Small intestine (tissue), 7 donors: ENCODE results near the gene DNAJC5. TPM values are rescaled to one million over a fixed set of nuclear protein-coding genes. Genes with fewer than 3 reads are reported as not detected.
"Not testable (repeated sequence)": the region's sequence is repeated elsewhere in the genome, so short reads cannot be mapped to it uniquely, and the experiment has no call there.

ENCODE experiments used
- DNase-seq, 2 donors: peaks; one replicate each; pipeline versions ENCODE4 v3.0.0 to v3.0.0-alpha.2; 2013
- FAIRE-seq: peaks from 2 replicates; lab custom pipeline; 2012; peaks lifted over from hg19 to GRCh38; lab: Jason Lieb, UNC
- H3K27ac ChIP-seq, 3 donors: one replicate each; pipeline ENCODE4 v1.5.1; 2013; ENCODE audit warnings: low read length in 2 of 3, mild to moderate bottlenecking in 2 of 3, control low read depth in 1 of 3, inconsistent platforms in 1 of 3, low read depth in 1 of 3, moderate library complexity in 1 of 3
- H3K27me3 ChIP-seq, 3 donors: one replicate each; pipeline ENCODE4 v1.6.1; 2013; ENCODE audit warnings: low read length in 3 of 3, inconsistent platforms in 1 of 3; ENCODE audit not compliant: control insufficient read depth in 3 of 3, insufficient read depth in 3 of 3
- H3K36me3 ChIP-seq, 3 donors: one replicate each; pipeline ENCODE4 v1.6.1; 2013; ENCODE audit warnings: low read length in 3 of 3, inconsistent platforms in 1 of 3, low read depth in 1 of 3, mild to moderate bottlenecking in 1 of 3, moderate library complexity in 1 of 3; ENCODE audit not compliant: control insufficient read depth in 3 of 3, insufficient read depth in 2 of 3
- H3K4me1 ChIP-seq, 3 donors: one replicate each; pipeline ENCODE4 v1.6.1; 2013; ENCODE audit warnings: low read length in 2 of 3, inconsistent platforms in 1 of 3, low read depth in 1 of 3, mild to moderate bottlenecking in 1 of 3, moderate library complexity in 1 of 3; ENCODE audit not compliant: control insufficient read depth in 3 of 3, insufficient read depth in 2 of 3
- H3K4me3 ChIP-seq, 3 donors: one replicate each; pipeline ENCODE4 v1.5.1; 2013; ENCODE audit warnings: low read length in 3 of 3, control low read depth in 1 of 3, inconsistent platforms in 1 of 3, low read depth in 1 of 3, mild to moderate bottlenecking in 1 of 3, moderate library complexity in 1 of 3
- H3K9me3 ChIP-seq, 2 donors: one replicate each; pipeline ENCODE4 v1.6.1; 2013; ENCODE audit warnings: low read depth in 1 of 2, low read length in 1 of 2; ENCODE audit not compliant: control insufficient read depth in 2 of 2, insufficient read depth in 1 of 2
- WGBS, 3 donors: extraction: QIAGEN DNeasy Blood & Tissue Kit; methylation state at CpG; one replicate each; pipeline ENCODE4 v1.1.7; 2013; 5-methylcytosine and 5-hydroxymethylcytosine counted together
- polyA plus RNA-seq, 4 donors: library from polyadenylated mRNA; stranded (reverse) in 3 of 4; unstranded in 1 of 4; fragments of 200-250 nt in 3 of 4; fragments of 120-200 nt in 1 of 4; gene quantifications; one replicate each; pipeline versions ENCODE4 v1.2.1 to v1.2.3, GENCODE V29; 2013
- donor health status: healthy with polysubstance abuse.
- donor health status: control.
- donor health status: control.
- donor health status: Bipolar disorder and iron deficiency.
- donor health status: healthy.

DNAJC5 gene
- polyA plus RNA-seq, 4 donors = 20.6 to 52.3 (median 40.3) TPM

DNA sequence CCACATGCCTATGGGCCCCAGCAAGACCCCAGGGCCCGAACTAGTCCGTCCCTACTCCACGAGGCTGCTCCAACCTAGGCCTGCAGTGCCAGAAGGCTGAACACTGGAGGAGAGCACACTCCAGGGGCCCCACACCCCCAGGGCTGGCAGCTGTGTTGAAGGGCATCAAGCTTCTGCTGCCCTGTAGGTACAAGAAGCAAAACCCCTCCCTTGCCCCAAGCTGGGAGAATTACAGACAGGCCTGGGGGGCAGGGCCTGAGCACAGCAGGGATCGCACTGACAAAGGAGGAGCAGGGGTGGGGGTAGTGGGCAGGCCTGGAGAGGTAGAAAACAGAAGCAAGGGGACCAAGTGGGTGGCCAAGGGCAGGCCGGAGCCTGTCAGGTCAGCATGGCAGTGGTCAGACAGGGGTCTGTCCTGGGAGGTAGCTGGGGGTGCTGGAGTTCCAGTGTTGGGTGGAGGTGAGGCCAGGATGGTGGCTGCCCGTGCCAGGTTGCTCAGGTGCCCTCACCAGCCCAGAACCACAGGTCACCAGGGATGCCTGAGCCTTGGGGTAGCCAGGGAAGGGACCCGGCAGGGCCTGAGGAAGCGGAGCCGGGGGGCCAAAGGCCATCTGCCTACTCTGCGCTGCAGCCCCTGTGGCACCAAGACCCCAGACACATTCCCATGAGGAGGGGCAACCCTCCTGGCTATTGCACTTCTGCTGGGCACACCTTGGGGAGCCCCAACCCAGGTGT is 64.2 kb downstream of the DNAJC5 start:
- Histone ChIP-seq H3K4me1 (peaks cover 0 to 24% (median 1%) of the 10 kb centered on the region in 3 donors), H3K4me3 (no peak overlapping the region), H3K27me3 (no peaks in the 10 kb centered on the region), H3K27ac (no peak overlapping the region), H3K9me3 (peaks cover 0 to 8% of the 10 kb centered on the region in 2 donors), H3K36me3 (peaks cover 0 to 57% (median 0%) of the 10 kb centered on the region in 3 donors)
- no peak for FAIRE-seq
- no peak for DNase-seq
- WGBS, 3 donors = 85 to 93% (median 88%) methylated on average over 10 of the region's 10 CpGs

DNA sequence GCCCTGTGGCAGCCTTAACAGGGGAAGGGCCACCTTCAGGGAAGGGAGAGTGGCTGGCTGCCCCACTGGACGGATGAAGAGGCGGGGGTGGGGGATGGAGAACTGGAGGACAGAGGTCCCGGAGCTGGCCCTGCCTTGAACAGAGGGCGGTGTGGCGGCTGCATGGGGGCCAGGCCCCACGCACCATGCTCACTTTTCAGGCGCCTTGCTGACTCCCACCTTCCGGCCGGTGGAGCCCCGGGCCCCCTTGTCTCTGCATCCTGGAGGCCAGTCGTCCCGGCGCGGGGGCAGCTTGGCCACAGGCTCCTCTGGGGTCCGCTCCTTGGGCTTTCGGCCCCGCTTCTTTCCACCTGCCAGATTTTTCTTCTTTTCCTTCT is 64.8 kb downstream of the DNAJC5 start:
- Histone ChIP-seq H3K4me3 (no peak overlapping the region), H3K27me3 (no peaks in the 10 kb centered on the region), H3K36me3 (peaks cover 0 to 57% (median 0%) of the 10 kb centered on the region in 3 donors), H3K9me3 (peaks cover 0 to 14% of the 10 kb centered on the region in 2 donors), H3K4me1 (peaks cover 0 to 19% (median 0%) of the 10 kb centered on the region in 3 donors), H3K27ac (no peak overlapping the region)
- WGBS, 3 donors = 93 to 94% (median 94%) methylated on average over 14 to 17 of the region's 17 CpGs
- no peak for FAIRE-seq
- no peak for DNase-seq

- not testable (repeated sequence) for DNase-seq, H3K4me3 ChIP-seq, H3K27ac ChIP-seq, H3K27me3 ChIP-seq, FAIRE-seq
- H3K9me3 ChIP-seq = peaks cover 0 to 15% of the 10 kb centered on the region in 2 donors
- H3K36me3 ChIP-seq = peaks cover 0 to 54% (median 0%) of the 10 kb centered on the region in 3 donors
- peaks cover 0 to 11% (median 0%) of the 10 kb centered on the region in 3 donors for H3K4me1 ChIP-seq
- 87 to 92% (median 89%) methylated on average over 8 to 15 of the region's 15 CpGs for whole genome bisulfite sequencing, 3 donors
Measured at GRCh38 chr20:63960654-63961621, 66.0 kb downstream of the DNAJC5 start.

GRCh38 chr20:63961664-63962425 is 66.9 kb downstream of the DNAJC5 start:
- no peak for DNase-seq
- Histone ChIP-seq H3K27ac (no peak overlapping the region), H3K36me3 (peaks cover 0 to 63% (median 0%) of the 10 kb centered on the region in 3 donors), H3K4me3 (no peak overlapping the region), H3K4me1 (peaks cover 0 to 11% (median 0%) of the 10 kb centered on the region in 3 donors), H3K9me3 (peaks cover 0 to 24% of the 10 kb centered on the region in 2 donors), H3K27me3 (no peaks in the 10 kb centered on the region)
- FAIRE-seq = no peak
- WGBS, 3 donors = 91 to 92% (median 91%) methylated on average over 25 to 26 of the region's 26 CpGs

GRCh38 chr20:63962426-63963347 is 67.8 kb downstream of the DNAJC5 start:
- Histone ChIP-seq H3K4me1 (peaks cover 0 to 5% (median 0%) of the 10 kb centered on the region in 3 donors), H3K27ac (no peak overlapping the region), H3K4me3 (no peak overlapping the region), H3K27me3 (no peaks in the 10 kb centered on the region), H3K9me3 (peaks cover 0 to 32% of the 10 kb centered on the region in 2 donors), H3K36me3 (peaks cover 0 to 72% (median 0%) of the 10 kb centered on the region in 3 donors)
- WGBS, 3 donors = 95 to 97% (median 96%) methylated on average over 51 to 61 of the region's 61 CpGs
- no peak for DNase-seq
- no peak for FAIRE-seq

- 89 to 96% (median 91%) methylated on average over 25 to 27 of the region's 27 CpGs for WGBS, 3 donors
- no peak for DNase-seq
- Histone ChIP-seq H3K9me3 (peaks cover 0 to 38% of the 10 kb centered on the region in 2 donors), H3K27ac (no peak overlapping the region), H3K27me3 (no peaks in the 10 kb centered on the region), H3K36me3 (peaks cover 0 to 76% (median 0%) of the 10 kb centered on the region in 3 donors), H3K4me1 (no peaks in the 10 kb centered on the region), H3K4me3 (no peak overlapping the region)
- no peak for FAIRE-seq
Measured at GRCh38 chr20:63963348-63963741, 68.4 kb downstream of the DNAJC5 start.

DNA sequence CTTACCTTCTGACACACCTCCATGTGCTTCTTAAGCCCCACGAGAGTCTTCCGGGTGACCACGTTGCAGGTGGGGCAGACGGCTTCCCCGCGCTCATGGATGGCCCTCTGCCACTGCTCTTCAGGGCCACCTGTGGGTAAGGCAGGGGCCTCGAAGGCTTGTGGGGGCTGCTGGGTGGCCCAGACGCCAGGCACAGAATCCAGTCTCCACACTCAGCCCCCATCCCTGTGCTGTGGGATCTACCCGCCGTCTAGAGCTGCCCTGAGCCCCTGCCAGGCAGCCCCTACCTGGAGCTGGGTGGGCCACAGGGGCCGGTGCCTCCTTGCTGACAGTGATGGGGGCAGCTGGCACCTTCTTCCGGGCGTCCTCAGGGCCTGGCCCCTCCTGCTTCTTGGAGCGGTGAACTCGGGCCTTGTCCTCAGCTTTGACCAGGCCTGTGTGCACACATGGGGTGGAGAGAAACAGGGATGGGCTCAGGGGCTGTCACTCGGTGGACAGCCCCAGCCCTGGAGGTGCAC is 68.9 kb downstream of the DNAJC5 start:
- H3K27ac ChIP-seq = no peak overlapping the region
- H3K27me3 ChIP-seq = no peaks in the 10 kb centered on the region
- FAIRE-seq (no peak), DNase-seq (no peak)
- H3K36me3 ChIP-seq = peaks cover 0 to 71% (median 0%) of the 10 kb centered on the region in 3 donors
- H3K9me3 ChIP-seq = peaks cover 0 to 41% of the 10 kb centered on the region in 2 donors
- no peak overlapping the region for H3K4me3 ChIP-seq
- 91 to 97% (median 93%) methylated on average over 16 of the region's 16 CpGs for WGBS, 3 donors
- H3K4me1 ChIP-seq = peaks cover 0 to 4% (median 3%) of the 10 kb centered on the region in 3 donors
